ENCODE measurements around the gene NISCH.

- TF ChIP-seq POLR2AphosphoS5 (IDR thresholded peaks at IDR 0.05; ENCODE audit: low read depth, low read length) (no peak), CTCF (IDR thresholded peaks at IDR 0.05) (no peak), REST (IDR thresholded peaks at IDR 0.05; ENCODE audit: insufficient read depth in 1 of 2, low read depth in 2 of 2, low read length in 1 of 2) (no peak), TCF7L2 (IDR thresholded peaks at IDR 0.05; ENCODE audit: low read depth, low read length) (no peak), SIN3A (IDR thresholded peaks at IDR 0.05; ENCODE audit: borderline replicate concordance, insufficient read depth, low read depth, low read length) (no peak)
These were observed 43.0 kb downstream of the NISCH start for GRCh38 chr3:52498137-52499054.

All from Panc1 (cell line).